HEK293T (cell line): ENCODE results near the gene P4HA1.

Experiments
- BHLHE40 ChIP-seq: fragments of 450-650 bp; IDR thresholded peaks from 2 replicates; pipeline ENCODE4 v1.6.1; 2016; ENCODE audit warnings: mild to moderate bottlenecking, moderate library complexity, borderline replicate concordance
- L3MBTL2 ChIP-seq: fragments of 450-650 bp; conservative IDR thresholded peaks from 2 replicates; pipeline ENCODE4 v1.6.1; 2016; ENCODE audit warnings: mild to moderate bottlenecking
- LEF1 ChIP-seq: fragments of 450-650 bp; IDR thresholded peaks from 2 replicates; pipeline ENCODE4 v1.6.1; 2017; ENCODE audit warnings: mild to moderate bottlenecking, borderline replicate concordance
- TARDBP ChIP-seq: fragments of 450-650 bp; IDR thresholded peaks from 2 replicates; pipeline ENCODE4 v1.6.1; 2016

DNA sequence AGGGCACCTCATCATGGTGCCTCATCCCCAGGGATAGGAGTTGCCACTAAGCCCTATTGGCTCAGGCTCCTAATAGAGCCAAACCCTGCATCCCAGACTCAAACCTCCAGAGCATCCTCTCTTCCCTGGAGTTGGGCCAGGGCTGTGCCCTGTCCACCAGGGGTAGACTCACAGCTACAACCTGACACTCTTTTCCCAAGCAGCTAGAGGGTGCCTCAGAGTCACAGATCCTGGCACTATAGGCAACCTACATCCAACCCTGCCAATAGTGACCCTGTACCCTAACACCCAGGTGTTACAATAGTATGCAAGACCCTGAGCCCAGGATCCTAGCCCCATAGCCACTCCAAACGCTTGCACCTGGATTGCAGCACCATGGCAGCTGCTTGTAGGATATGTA, 78.0 kb downstream of the P4HA1 start:
- TF ChIP-seq L3MBTL2: no peak
- no peak for TF ChIP-seq TARDBP
- TF ChIP-seq BHLHE40: no peak
- no peak for TF ChIP-seq LEF1
